Measurements from ENCODE around the gene FBXL19. TPM values are rescaled to one million over a fixed set of nuclear protein-coding genes. Genes with fewer than 3 reads are reported as not detected.
"Not testable (repeated sequence)": the region's sequence is repeated elsewhere in the genome, so short reads cannot be mapped to it uniquely, and the experiment has no call there.

The FBXL19 gene
- total and polyA plus RNA-seq, 4 donors = 0.31 to 4.8 (median 2.7) TPM

DNA sequence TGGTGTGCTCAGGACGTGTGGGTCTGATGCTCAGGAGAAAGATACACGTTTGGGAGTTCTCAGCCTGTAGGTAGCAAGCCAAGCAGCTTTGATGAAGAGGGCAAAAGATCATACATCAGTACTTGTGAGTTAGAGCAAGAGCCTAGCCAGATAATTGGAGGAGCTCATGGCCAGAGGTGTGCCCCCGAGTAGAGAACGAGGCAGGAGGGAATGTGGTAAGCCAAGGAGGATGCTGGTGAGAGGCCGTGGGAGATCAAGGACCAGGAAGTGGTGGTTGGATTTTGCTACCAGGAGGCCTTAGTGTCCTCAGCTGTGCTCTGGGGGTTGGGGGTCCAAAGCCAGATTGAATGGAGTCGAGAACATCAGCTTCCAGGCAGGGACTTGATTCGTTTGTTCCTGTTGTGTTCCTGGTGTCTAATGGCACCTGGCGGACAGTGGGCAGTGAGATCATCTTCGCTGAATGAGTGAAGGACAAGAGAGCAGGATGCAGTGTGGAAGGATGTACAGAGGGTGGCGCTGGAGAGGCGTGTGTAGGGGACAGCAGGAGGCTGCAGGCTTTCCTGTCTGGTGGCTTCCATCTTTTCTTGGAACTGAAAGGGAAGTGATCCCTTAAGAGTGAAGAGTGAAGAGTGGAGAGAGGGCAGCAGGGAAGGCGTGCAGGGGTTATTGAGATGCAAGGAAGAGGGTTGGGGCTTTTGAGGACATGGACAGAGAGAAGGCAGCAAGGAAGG lies 11.6 kb downstream of the FBXL19 start:
- no peak overlapping the region for H3K9ac ChIP-seq (ENCODE audit: low read depth in 1 of 2, low read length in 2 of 2)
- no peak for TF ChIP-seq SP1 (IDR thresholded peaks at IDR 0.05)
- TF ChIP-seq RAD21 (IDR thresholded peaks at IDR 0.05) = peak in 1 of 2 donors; percentile 67
- TF ChIP-seq, protein P1, sequence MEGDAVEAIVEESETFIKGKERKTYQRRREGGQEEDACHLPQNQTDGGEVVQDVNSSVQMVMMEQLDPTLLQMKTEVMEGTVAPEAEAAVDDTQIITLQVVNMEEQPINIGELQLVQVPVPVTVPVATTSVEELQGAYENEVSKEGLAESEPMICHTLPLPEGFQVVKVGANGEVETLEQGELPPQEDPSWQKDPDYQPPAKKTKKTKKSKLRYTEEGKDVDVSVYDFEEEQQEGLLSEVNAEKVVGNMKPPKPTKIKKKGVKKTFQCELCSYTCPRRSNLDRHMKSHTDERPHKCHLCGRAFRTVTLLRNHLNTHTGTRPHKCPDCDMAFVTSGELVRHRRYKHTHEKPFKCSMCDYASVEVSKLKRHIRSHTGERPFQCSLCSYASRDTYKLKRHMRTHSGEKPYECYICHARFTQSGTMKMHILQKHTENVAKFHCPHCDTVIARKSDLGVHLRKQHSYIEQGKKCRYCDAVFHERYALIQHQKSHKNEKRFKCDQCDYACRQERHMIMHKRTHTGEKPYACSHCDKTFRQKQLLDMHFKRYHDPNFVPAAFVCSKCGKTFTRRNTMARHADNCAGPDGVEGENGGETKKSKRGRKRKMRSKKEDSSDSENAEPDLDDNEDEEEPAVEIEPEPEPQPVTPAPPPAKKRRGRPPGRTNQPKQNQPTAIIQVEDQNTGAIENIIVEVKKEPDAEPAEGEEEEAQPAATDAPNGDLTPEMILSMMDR (IDR thresholded peaks at IDR 0.05; ENCODE audit: low read depth, low read length, missing input control) = peak; percentile 39
- 71% methylated on average over 12 of the region's 12 CpGs for WGBS

DNA sequence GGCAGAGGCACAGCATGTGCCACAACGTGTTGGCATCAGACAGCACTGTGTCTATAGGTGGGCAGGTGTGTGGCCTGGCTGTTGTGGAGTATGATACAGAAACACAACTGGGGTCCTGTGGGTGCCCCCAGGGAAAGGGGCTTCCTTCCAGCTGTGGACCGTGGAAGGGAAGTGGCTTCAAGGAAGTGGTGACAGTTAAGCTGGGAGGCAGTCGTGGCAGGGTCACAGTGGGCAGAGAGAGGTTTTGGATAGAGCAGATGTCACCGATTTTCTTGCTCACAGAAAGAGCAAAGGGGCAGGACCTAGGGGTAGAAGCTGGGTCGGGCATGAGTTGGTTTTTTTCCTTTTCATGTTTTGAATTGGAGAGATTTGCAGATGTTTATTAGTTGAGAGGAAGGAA lies 14.3 kb downstream of the FBXL19 start:
- Histone ChIP-seq H3K4me3 (ENCODE audit: low read depth in 1 of 3, low read length in 3 of 3) (no peak overlapping the region), H3K27ac (ENCODE audit: low read depth in 1 of 2, low read length in 2 of 2) (no peak overlapping the region), H3K4me1 (ENCODE audit: control insufficient read depth in 4 of 4, insufficient read depth in 4 of 4, low read length in 3 of 4) (peaks cover 0 to 8% (median 3%) of the 10 kb centered on the region in 4 donors), H3K9ac (ENCODE audit: low read depth in 1 of 2, low read length in 2 of 2) (no peak overlapping the region), H3K36me3 (ENCODE audit: control insufficient read depth in 4 of 4, insufficient read depth in 3 of 4, low read depth in 1 of 4, low read length in 3 of 4) (peaks cover 0 to 2% (median 0%) of the 10 kb centered on the region in 4 donors), H3K27me3 (ENCODE audit: control insufficient read depth in 4 of 4, insufficient read depth in 4 of 4, low read length in 3 of 4) (no peaks in the 10 kb centered on the region), H3K9me3 (ENCODE audit: control insufficient read depth in 4 of 4, low read length in 3 of 4) (no peaks in the 10 kb centered on the region)
- DNase-seq (ENCODE audit: low spot score) = no peak
- TF ChIP-seq GABPA (IDR thresholded peaks at IDR 0.05 in 1 of 2, conservative IDR thresholded peaks at IDR 0.05 in 1 of 2) (no peak), SP1 (IDR thresholded peaks at IDR 0.05) (no peak), YY1 (IDR thresholded peaks at IDR 0.05) (no peak), RAD21 (IDR thresholded peaks at IDR 0.05) (no peak), EGR1 (IDR thresholded peaks at IDR 0.05; ENCODE audit: low read depth in 2 of 2) (no peak)
- WGBS = 62% methylated on average over 5 of the region's 5 CpGs

More for the DNA sequence above, 11.6 kb downstream of the FBXL19 start:
- Histone ChIP-seq H3K27me3 (ENCODE audit: control insufficient read depth in 4 of 4, insufficient read depth in 4 of 4, low read length in 3 of 4) (no peaks in the 10 kb centered on the region), H3K27ac (ENCODE audit: low read depth in 1 of 2, low read length in 2 of 2) (no peak overlapping the region), H3K4me3 (ENCODE audit: low read depth in 1 of 3, low read length in 3 of 3) (no peak overlapping the region), H3K36me3 (ENCODE audit: control insufficient read depth in 4 of 4, insufficient read depth in 3 of 4, low read depth in 1 of 4, low read length in 3 of 4) (peaks cover 3 to 12% (median 6%) of the 10 kb centered on the region in 4 donors), H3K9me3 (ENCODE audit: control insufficient read depth in 4 of 4, low read length in 3 of 4) (no peaks in the 10 kb centered on the region), H3K4me1 (ENCODE audit: control insufficient read depth in 4 of 4, insufficient read depth in 4 of 4, low read length in 3 of 4) (peaks cover 0 to 3% (median 0%) of the 10 kb centered on the region in 4 donors)
- no peak for DNase-seq (ENCODE audit: low spot score)

GRCh38 chr16:30939571-30939970 lies 16.2 kb downstream of the FBXL19 start:
- H3K36me3 ChIP-seq (ENCODE audit: control insufficient read depth in 4 of 4, insufficient read depth in 3 of 4, low read depth in 1 of 4, low read length in 3 of 4) = not testable (repeated sequence)
- 96% methylated on average over 8 of the region's 8 CpGs for WGBS

GRCh38 chr16:30941600-30942425 lies 18.4 kb downstream of the FBXL19 start:
- peak; percentile 86 for DNase-seq (ENCODE audit: low spot score)
- no peaks in the 10 kb centered on the region for H3K27me3 ChIP-seq (ENCODE audit: control insufficient read depth in 4 of 4, insufficient read depth in 4 of 4, low read length in 3 of 4)
- peaks cover 0 to 2% (median under 1%) of the 10 kb centered on the region in 4 donors for H3K36me3 ChIP-seq (ENCODE audit: control insufficient read depth in 4 of 4, insufficient read depth in 3 of 4, low read depth in 1 of 4, low read length in 3 of 4)
- H3K27ac ChIP-seq (ENCODE audit: low read depth in 1 of 2, low read length in 2 of 2) = peak overlapping the region in 1 of 2 donors; percentile 19
- no peak overlapping the region for H3K4me3 ChIP-seq (ENCODE audit: low read depth in 1 of 3, low read length in 3 of 3)
- H3K4me1 ChIP-seq (ENCODE audit: control insufficient read depth in 4 of 4, insufficient read depth in 4 of 4, low read length in 3 of 4) = peaks cover 0 to 8% (median 3%) of the 10 kb centered on the region in 4 donors
- TF ChIP-seq GABPA (IDR thresholded peaks at IDR 0.05 in 1 of 2, conservative IDR thresholded peaks at IDR 0.05 in 1 of 2) = peak in 1 of 2 donors; percentile 38
- peak; percentile 75 to 89 for TF ChIP-seq RAD21 (IDR thresholded peaks at IDR 0.05)
- TF ChIP-seq RXRA (IDR thresholded peaks at IDR 0.05) = peak; percentile 79 to 89
- TF ChIP-seq YY1 (IDR thresholded peaks at IDR 0.05) = peak; percentile 51
- no peak for TF ChIP-seq FOXA2 (IDR thresholded peaks at IDR 0.05)
- TF ChIP-seq, protein P1 (IDR thresholded peaks at IDR 0.05; ENCODE audit: low read depth, low read length, missing input control) = peak; percentile 90
- no peaks in the 10 kb centered on the region for H3K9me3 ChIP-seq (ENCODE audit: control insufficient read depth in 4 of 4, low read length in 3 of 4)
- H3K9ac ChIP-seq (ENCODE audit: low read depth in 1 of 2, low read length in 2 of 2) = no peak overlapping the region
- 23% methylated on average over 15 of the region's 15 CpGs for WGBS

More at GRCh38 chr16:30939571-30939970, 16.2 kb downstream of the FBXL19 start:
- H3K4me1 ChIP-seq (ENCODE audit: control insufficient read depth in 4 of 4, insufficient read depth in 4 of 4, low read length in 3 of 4); H3K27me3 ChIP-seq (ENCODE audit: control insufficient read depth in 4 of 4, insufficient read depth in 4 of 4, low read length in 3 of 4); H3K27ac ChIP-seq (ENCODE audit: low read depth in 1 of 2, low read length in 2 of 2); H3K4me3 ChIP-seq (ENCODE audit: low read depth in 1 of 3, low read length in 3 of 3); DNase-seq (ENCODE audit: low spot score); H3K9ac ChIP-seq (ENCODE audit: low read depth in 1 of 2, low read length in 2 of 2); H3K9me3 ChIP-seq (ENCODE audit: control insufficient read depth in 4 of 4, low read length in 3 of 4): not testable (repeated sequence)
